Measurements from ENCODE around the gene COMTD1.
A peak's percentile ranks its signal among the peaks of the same experiment; 100 is the strongest.
"Not testable (repeated sequence)": the region's sequence is repeated elsewhere in the genome, so short reads cannot be mapped to it uniquely, and the experiment has no call there.

Gene COMTD1

GRCh38 chr10:75223507-75223906 is 12.2 kb downstream of the COMTD1 start:
- DNase-seq (ENCODE audit: low read depth in 1 of 2, low spot score in 1 of 2), result no peak

- DNase-seq (ENCODE audit: low read depth in 1 of 2, low spot score in 1 of 2), result not testable (repeated sequence)
Measured at GRCh38 chr10:75221492-75221891, 14.3 kb downstream of the COMTD1 start.

GRCh38 chr10:75220274-75220673 is 15.5 kb downstream of the COMTD1 start:
- no peak for DNase-seq (ENCODE audit: low read depth in 1 of 2, low spot score in 1 of 2)

DNA sequence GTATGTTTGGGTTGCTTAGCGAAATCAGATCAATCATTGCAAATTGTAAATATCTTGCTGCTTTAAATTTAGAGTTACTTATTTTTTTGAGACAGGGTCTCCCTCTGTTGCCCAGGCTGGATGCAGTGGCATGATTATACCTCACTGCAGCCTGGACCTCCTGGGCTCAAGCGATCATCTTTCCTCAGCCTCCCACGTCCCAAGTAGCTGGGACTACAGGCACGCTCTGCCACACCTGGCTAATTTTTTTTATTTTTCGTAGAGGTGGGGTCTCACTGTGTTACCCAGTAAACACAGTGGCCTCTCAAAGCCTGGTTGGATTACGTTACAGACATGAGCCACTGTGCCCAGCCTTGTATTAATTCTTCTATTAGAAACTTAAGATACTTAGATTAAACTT is 23.4 kb downstream of the COMTD1 start:
- DNase-seq (ENCODE audit: low read depth in 1 of 2, low spot score in 1 of 2), result no peak

DNA sequence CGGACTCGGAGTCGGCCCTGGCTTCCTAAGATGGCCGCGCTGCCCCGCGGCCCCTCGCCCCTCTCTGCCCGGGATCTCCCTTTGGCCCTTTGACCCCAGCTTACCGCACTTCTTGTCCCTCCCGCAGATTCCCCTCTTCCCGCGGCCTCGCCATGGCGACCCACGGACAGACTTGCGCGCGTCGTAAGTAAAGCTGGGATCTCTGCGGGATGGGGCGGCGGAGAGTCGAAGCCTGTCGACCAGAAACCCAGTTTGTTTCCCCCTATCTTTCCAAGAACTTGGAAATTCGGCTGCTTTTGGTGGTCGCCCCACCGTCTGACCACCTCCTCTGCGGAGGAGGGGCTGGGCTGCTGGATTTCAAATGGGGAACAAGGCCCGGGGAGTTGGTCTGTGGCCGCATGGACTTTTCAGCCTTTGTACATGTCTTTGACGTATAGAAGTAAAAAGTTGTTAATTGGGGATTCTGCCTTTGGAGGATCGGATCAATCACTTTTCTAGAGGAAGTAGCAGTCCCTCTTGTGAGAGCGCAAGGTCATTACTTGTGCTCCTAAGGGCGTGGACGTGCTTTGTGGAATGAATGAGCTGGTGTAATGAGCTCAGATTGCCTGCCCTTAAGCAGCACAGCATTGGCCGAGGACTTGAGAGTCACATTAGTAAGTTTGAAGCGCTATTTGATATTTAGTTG is 24.6 kb downstream of the COMTD1 start:
- DNase-seq (ENCODE audit: low read depth in 1 of 2, low spot score in 1 of 2), result no peak

DNA sequence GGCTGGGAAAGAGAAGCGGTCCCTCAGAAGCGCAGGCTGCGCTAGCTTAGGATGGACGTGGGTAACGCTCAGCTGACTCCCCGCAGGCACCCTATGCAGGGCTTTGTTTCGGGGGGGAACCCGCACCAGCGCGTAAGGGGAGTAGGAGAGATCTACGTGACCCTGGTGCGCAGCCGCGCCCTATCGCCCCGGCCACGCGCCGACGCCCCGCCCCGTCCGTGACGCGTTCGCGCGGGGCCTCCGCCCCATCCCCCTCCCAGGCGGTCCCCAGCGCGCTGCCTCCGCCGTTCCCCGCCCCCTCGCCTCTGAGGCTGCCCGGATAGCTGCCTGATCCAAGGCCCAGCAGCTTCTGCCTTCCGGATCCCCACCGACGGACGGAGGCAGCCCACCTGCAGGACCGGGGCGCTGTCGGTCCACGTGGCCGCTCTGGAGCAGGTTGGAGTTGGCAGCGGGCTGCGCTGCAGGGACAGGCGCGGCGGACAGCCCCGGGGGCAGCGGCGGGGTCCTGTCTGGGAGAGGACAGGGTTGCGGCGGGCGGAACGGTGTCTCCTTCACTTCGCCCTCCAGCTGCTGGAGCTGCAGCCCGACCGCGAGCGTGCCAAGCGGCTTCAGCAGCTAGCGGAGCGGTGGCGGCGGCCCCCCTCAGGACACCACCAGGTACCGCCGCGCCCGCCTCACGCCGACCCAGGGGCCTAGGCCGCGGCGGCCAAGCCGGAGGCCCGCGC is 25.3 kb downstream of the COMTD1 start, which contains the start of gene VDAC2:
Gene VDAC2, plus strand, starts transcription at position 515 of the 725 bp plus-strand sequence. CDS start 363 bp downstream, outside the sequence.
- DNase-seq (ENCODE audit: low read depth in 1 of 2, low spot score in 1 of 2), result peak; percentile 95 to 96

DNA sequence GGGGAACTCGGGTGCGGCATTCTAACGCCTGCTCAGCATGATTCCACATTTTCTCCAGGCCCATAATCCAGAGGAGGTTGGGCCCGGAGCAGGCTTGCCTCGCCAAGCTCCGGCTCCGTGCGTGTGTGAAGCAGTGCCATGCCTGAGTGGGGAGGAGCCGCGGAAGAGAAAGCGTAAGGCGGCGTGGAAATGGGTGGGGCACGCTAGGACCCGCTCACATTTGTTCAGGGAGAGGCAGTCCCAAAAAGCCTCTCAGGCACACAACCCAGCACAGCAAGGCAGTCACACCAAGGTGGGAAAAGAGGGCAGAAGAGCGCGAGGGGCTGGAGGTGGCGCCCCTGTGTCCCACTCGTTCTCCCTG is 25.9 kb downstream of the COMTD1 start:
- DNase-seq (ENCODE audit: low read depth in 1 of 2, low spot score in 1 of 2), result peak; percentile 53 to 57

DNA sequence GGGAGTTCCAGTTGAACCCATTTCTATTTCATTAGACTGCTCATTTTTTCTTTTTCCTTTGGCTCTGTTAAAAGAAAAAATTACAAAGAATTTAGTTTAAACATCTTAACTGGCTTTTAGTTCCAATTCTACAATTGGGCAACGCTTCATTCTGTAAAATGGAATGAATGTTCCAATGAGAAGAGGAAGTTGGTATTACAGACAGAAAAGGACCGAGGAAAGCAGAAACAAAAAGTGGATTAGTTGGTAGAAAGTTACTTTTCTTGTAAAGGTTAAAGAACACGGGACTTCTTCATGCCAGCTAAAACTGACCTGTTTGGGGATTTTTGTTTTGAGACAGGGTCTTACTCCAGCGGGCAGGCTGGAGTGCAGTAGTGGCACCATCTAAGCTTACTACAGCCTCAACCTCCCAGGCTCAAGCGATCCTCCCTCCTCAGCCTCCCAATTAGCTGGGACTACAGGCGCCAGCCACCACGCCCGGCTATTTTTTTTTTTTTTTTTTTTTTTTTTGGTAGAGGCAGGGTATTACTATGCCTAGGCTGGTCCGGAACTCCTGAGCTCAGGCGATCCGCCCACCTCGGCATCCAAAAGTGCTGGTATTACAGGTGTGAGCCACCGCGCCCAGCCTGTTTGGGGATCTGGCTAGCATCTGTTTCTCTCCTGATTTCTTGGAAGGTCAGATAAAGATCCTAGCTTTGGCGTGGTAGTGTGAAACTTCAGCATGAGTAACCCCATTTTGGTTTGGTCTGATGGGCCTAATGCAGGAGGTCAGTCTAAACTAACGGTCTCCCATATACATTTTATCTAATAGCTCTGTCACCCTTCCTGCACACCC is 26.5 kb downstream of the COMTD1 start:
- no peak for DNase-seq (ENCODE audit: low read depth in 1 of 2, low spot score in 1 of 2)

GRCh38 chr10:75208181-75208580 is 27.6 kb downstream of the COMTD1 start:
- DNase-seq (ENCODE audit: low read depth in 1 of 2, low spot score in 1 of 2), result no peak

DNA sequence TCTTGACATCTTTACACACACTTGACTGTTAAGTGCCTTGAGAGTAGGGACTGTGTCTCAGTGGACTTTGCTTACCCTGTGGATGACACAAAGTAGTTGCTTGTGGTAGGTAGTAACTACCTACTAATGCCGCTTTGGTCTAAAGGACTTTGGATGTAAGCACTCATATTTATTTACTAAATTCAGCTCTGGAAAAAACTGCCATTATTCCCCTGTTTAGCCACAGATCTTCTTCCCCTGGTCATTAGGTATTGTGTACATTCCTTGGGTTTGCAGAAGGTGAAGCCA is 28.0 kb downstream of the COMTD1 start:
- DNase-seq (ENCODE audit: low read depth in 1 of 2, low spot score in 1 of 2), result no peak

- DNase-seq (ENCODE audit: low read depth in 1 of 2, low spot score in 1 of 2), result no peak
Measured at GRCh38 chr10:75207079-75207856, 28.5 kb downstream of the COMTD1 start.

DNA sequence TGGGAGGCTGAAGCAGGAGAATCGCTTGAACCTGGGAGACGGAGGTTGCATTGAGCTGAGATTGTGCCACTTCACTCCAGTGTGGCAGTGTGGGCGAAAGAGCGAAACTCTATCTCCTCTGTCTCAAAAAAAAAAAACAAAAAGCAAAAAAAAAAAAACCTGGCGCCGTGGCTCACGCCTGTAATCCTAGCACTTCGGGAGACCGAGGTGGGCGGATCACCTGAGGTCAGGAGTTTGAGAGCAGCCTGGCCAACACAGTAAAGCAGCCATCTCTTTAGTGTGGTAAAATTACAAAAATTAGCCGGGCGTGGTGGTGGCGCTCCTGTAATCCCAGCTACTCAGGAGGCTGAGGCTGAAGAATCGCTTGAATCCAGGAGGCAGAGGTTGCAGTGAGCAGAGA is 29.1 kb downstream of the COMTD1 start:
- not testable (repeated sequence) for DNase-seq (ENCODE audit: low read depth in 1 of 2, low spot score in 1 of 2)

GRCh38 chr10:75205908-75206307 is 29.8 kb downstream of the COMTD1 start:
- DNase-seq (ENCODE audit: low read depth in 1 of 2, low spot score in 1 of 2), result no peak

- DNase-seq (ENCODE audit: low read depth in 1 of 2, low spot score in 1 of 2), result no peak
Measured at GRCh38 chr10:75203724-75204123, 32.0 kb downstream of the COMTD1 start.

DNA sequence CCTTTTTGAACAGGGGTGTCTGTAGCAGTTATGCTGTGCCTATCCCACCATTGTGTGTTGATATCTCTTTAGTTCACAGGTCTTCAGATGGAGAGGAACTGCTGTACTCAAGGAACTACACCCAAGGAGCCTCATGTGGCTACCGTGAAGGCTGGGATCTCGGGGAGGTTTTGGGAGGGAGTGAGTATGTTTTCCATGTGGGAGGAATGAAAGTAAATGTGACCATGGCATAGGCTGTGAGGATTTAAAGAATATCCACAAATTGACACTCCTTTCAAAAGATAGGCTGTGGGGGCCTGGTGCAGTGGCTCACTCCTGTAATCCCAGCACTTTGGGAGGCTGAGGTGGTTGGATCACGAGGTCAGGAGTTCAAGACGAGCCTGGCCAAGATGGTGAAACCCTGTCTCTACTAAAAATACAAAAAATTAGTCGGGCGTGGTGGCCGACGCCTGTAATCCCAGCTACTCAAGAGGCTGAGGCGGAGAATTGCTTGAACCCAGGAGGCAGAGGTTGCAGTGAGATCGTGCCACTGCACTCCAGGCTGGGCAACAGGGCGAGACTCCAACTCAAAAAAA is 32.6 kb downstream of the COMTD1 start:
- DNase-seq (ENCODE audit: low read depth in 1 of 2, low spot score in 1 of 2), result not testable (repeated sequence)

- no peak for DNase-seq (ENCODE audit: low read depth in 1 of 2, low spot score in 1 of 2)
Measured at GRCh38 chr10:75202321-75203045, 33.3 kb downstream of the COMTD1 start.

- DNase-seq (ENCODE audit: low read depth in 1 of 2, low spot score in 1 of 2), result no peak
Measured at GRCh38 chr10:75201793-75202307, 33.9 kb downstream of the COMTD1 start.

- DNase-seq (ENCODE audit: low read depth in 1 of 2, low spot score in 1 of 2), result not testable (repeated sequence)
Measured at GRCh38 chr10:75199949-75200348, 35.8 kb downstream of the COMTD1 start.

- DNase-seq (ENCODE audit: low read depth in 1 of 2, low spot score in 1 of 2), result no peak
Measured at GRCh38 chr10:75197906-75198305, 37.9 kb downstream of the COMTD1 start.

- no peak for DNase-seq (ENCODE audit: low read depth in 1 of 2, low spot score in 1 of 2)
Measured at GRCh38 chr10:75197066-75197465, 38.7 kb downstream of the COMTD1 start.

Data from stimulated activated CD4-positive, alpha-beta T cell treated with anti-CD3 and anti-CD28 coated beads, Interleukin-15, amount 100 ng/mL, for 1 hour (primary cell).